Gastrocnemius medialis (tissue), 4 donors: ENCODE results near the gene MRPL11. TPM values are rescaled to one million over a fixed set of nuclear protein-coding genes. Genes with fewer than 3 reads are reported as not detected.

Experiments used
- ATAC-seq, 2 donors: fragments of 150-250 bp; one replicate each; pipeline ENCODE4 v1.9.1; 2016
- DNase-seq, 2 donors: peaks; one replicate each; pipeline ENCODE4 v3.0.0-alpha.2; 2019
- H3K27ac ChIP-seq, 4 donors: fragments of 200-600 bp; sonication (generic); 1 replicate in 1 of 4; 2 replicates in 3 of 4; pipeline ENCODE4 v1.5.1; 2016 to 2018; ENCODE audit warnings: mild to moderate bottlenecking in 2 of 4, moderate library complexity in 1 of 4
- H3K27me3 ChIP-seq, 3 donors: fragments of 200-600 bp; sonication (generic) in 2 of 3; 1 replicate in 1 of 3; 2 replicates in 2 of 3; pipeline versions ENCODE4 v1.5.1 to v1.6.0; 2016 to 2019; ENCODE audit warnings: mild to moderate bottlenecking in 1 of 3, moderate library complexity in 1 of 3
- H3K36me3 ChIP-seq, 2 donors: fragments of 200-600 bp; sonication (generic) in 1 of 2; one replicate each; pipeline ENCODE4 v1.5.1; 2017 to 2018
- H3K4me1 ChIP-seq, 2 donors: fragments of 200-600 bp; sonication (generic) in 1 of 2; one replicate each; pipeline ENCODE4 v1.5.1; 2016 to 2017; ENCODE audit warnings: mild to moderate bottlenecking in 2 of 2
- H3K4me3 ChIP-seq, 4 donors: fragments of 200-600 bp; sonication (generic) in 3 of 4; 1 replicate in 1 of 4; 2 replicates in 3 of 4; pipeline ENCODE4 v1.5.1; 2016 to 2019; ENCODE audit warnings: mild to moderate bottlenecking in 2 of 4
- H3K9me3 ChIP-seq, 3 donors: fragments of 200-600 bp; sonication (generic) in 2 of 3; 1 replicate in 1 of 3; 2 replicates in 2 of 3; pipeline ENCODE4 v1.5.1; 2016 to 2019
- CTCF ChIP-seq, 5 experiments: fragments of 450-650 bp in 3 of 5; fragments of 200-600 bp in 2 of 5; sonication (generic) in 2 of 5; IDR thresholded peaks in 4 of 5; conservative IDR thresholded peaks in 1 of 5; 1 replicate in 4 of 5; 2 replicates in 1 of 5; pipeline ENCODE4 v1.5.1; 2016 to 2019; ENCODE audit warnings: antibody characterized with exemption in 5 of 5, mild to moderate bottlenecking in 3 of 5, moderate library complexity in 3 of 5
- POLR2A ChIP-seq, 2 donors: fragments of 450-650 bp; IDR thresholded peaks; one replicate each; pipeline ENCODE4 v1.6.1; 2017; ENCODE audit warnings: antibody characterized with exemption in 2 of 2, mild to moderate bottlenecking in 2 of 2, moderate library complexity in 2 of 2
- in situ Hi-C, 4 donors: fragments of 200-750 bp; cut with MboI; loops; one replicate each; pipeline versions ENCODE4 v1.15.0 to v1.8.0; 2017; ENCODE audit warnings: low sequenced_read_pairs in 4 of 4
- intact Hi-C: fragments of 100-400 bp; cut with DNase I; formaldehyde crosslinking; loops from one replicate; pipeline ENCODE4 v1.15.1; 2023; ENCODE audit warnings: low total_unique reads
- total RNA-seq, 4 donors: library from RNA; depleted of rRNA; stranded (reverse); fragments of >200 nt; gene quantifications; one replicate each; pipeline versions ENCODE4 v1.1.0 to v1.2.3, GENCODE V29; 2016

The MRPL11 gene
- total RNA-seq, 4 donors from 2014 or later, result 35.1 to 64.1 (median 52.5) TPM

- no peak for ATAC-seq
- no peak for TF ChIP-seq CTCF (IDR thresholded peaks at IDR 0.05 in 4 of 5, conservative IDR thresholded peaks at IDR 0.05 in 1 of 5)
- no peak for TF ChIP-seq POLR2A (IDR thresholded peaks at IDR 0.05)
- peaks cover 0 to 10% (median 0%) of the 10 kb centered on the region in 3 donors for H3K27me3 ChIP-seq
Observed at GRCh38 chr11:66411323-66411722, 27.3 kb downstream of the MRPL11 start.

GRCh38 chr11:66410191-66410590 is 28.5 kb downstream of the MRPL11 start:
- in situ Hi-C loops, result loop anchor here in 3 of 4 donors (25.0 kb wide), 2 partner anchors 277 to 427 kb away; partner anchors contain the start of genes RBM4B (in 2 of the 3) and RCE1 (in 1 of the 3)
- DNase-seq, result no peak
- Histone ChIP-seq H3K4me1 (no peaks in the 10 kb centered on the region), H3K27ac (no peak overlapping the region), H3K27me3 (peaks cover 0 to 10% (median 0%) of the 10 kb centered on the region in 3 donors), H3K4me3 (no peak overlapping the region), H3K36me3 (no peaks in the 10 kb centered on the region), H3K9me3 (no peaks in the 10 kb centered on the region)
- intact Hi-C loops, result no loop called here
- TF ChIP-seq CTCF (IDR thresholded peaks at IDR 0.05 in 4 of 5, conservative IDR thresholded peaks at IDR 0.05 in 1 of 5), result no peak
- TF ChIP-seq POLR2A (IDR thresholded peaks at IDR 0.05), result no peak
- no peak for ATAC-seq

More at GRCh38 chr11:66411323-66411722, 27.3 kb downstream of the MRPL11 start:
- no peaks in the 10 kb centered on the region for H3K9me3 ChIP-seq
- H3K4me1 ChIP-seq, result no peaks in the 10 kb centered on the region
- DNase-seq, result no peak
- no peak overlapping the region for H3K4me3 ChIP-seq
- H3K36me3 ChIP-seq, result no peaks in the 10 kb centered on the region
- in situ Hi-C loops (loop anchor here in 3 of 4 donors (25.0 kb wide), 2 partner anchors 276 to 426 kb away; partner anchors contain the start of genes RBM4B (in 2 of the 3) and RCE1 (in 1 of the 3)), intact Hi-C loops (no loop called here)
- no peak overlapping the region for H3K27ac ChIP-seq

GRCh38 chr11:66409226-66409625 is 29.4 kb downstream of the MRPL11 start:
- Histone ChIP-seq H3K4me3 (no peak overlapping the region), H3K36me3 (no peaks in the 10 kb centered on the region), H3K4me1 (no peaks in the 10 kb centered on the region), H3K27ac (no peak overlapping the region), H3K9me3 (no peaks in the 10 kb centered on the region), H3K27me3 (peaks cover 0 to 10% (median 0%) of the 10 kb centered on the region in 3 donors)
- no peak for DNase-seq
- ATAC-seq, result no peak
- intact Hi-C loops (loop anchor here (2.0 kb wide), 2 partner anchors 30 to 426 kb away; partner anchors contain the start of gene MRPL11), in situ Hi-C loops (loop anchor here in 3 of 4 donors (10.0 to 25.0 kb wide), 3 partner anchors 278 to 428 kb away; partner anchors contain the start of genes RBM4B (in 2 of the 3) and RCE1 (in 1 of the 3))
- no peak for TF ChIP-seq CTCF (IDR thresholded peaks at IDR 0.05 in 4 of 5, conservative IDR thresholded peaks at IDR 0.05 in 1 of 5)
- no peak for TF ChIP-seq POLR2A (IDR thresholded peaks at IDR 0.05)

- peak; percentile 84 to 93 for ATAC-seq
- Histone ChIP-seq H3K4me3 (peak overlapping the region; percentile 9 to 45 (median 36)), H3K9me3 (no peaks in the 10 kb centered on the region), H3K4me1 (no peaks in the 10 kb centered on the region), H3K36me3 (no peaks in the 10 kb centered on the region), H3K27me3 (peaks cover 0 to 10% (median 0%) of the 10 kb centered on the region in 3 donors), H3K27ac (no peak overlapping the region)
- in situ Hi-C loops, result loop anchor here in 3 of 4 donors (10.0 to 25.0 kb wide), 3 partner anchors 279 to 429 kb away; partner anchors contain the start of genes RBM4B (in 2 of the 3) and RCE1 (in 1 of the 3)
- intact Hi-C loops, result loop anchor here (1.0 to 2.0 kb wide), 3 partner anchors 22 to 426 kb away; partner anchors contain the start of gene MRPL11
- TF ChIP-seq CTCF (IDR thresholded peaks at IDR 0.05 in 4 of 5, conservative IDR thresholded peaks at IDR 0.05 in 1 of 5) (peak; percentile 64 to 100 (median 99)), POLR2A (IDR thresholded peaks at IDR 0.05) (no peak)
- DNase-seq, result peak; percentile 57 to 74
Observed at GRCh38 chr11:66408488-66409214, 30.0 kb downstream of the MRPL11 start.
